H1 (cell line): ENCODE measurements around the gene EHD2. TPM values are rescaled to one million over a fixed set of nuclear protein-coding genes. Genes with fewer than 3 reads are reported as not detected.

Experiments used
- KDM5A ChIP-seq: fragments of 200-600 bp; IDR thresholded peaks from 2 replicates; pipeline ENCODE4 v1.7.1; 2012; ENCODE audit warnings: mild to moderate bottlenecking, low read length, inconsistent platforms, mixed read lengths
- YY1 ChIP-seq: IDR thresholded peaks from 2 replicates; pipeline ENCODE4 v1.6.1; 2011; ENCODE audit warnings: low read depth, mild to moderate bottlenecking, low read length
- polyA plus RNA-seq, 7 experiments: library from polyadenylated mRNA; depleted of rRNA in 3 of 7; stranded (reverse) in 5 of 7; unstranded in 2 of 7; fragments of >200 nt in 5 of 7; fragments of 200-250 nt in 2 of 7; gene quantifications; 1 replicate in 5 of 7; 2 replicates in 1 of 7; 4 replicates in 1 of 7; pipeline versions ENCODE4 v1.2.1 to v1.2.3, GENCODE V29; 2011 to 2013; ENCODE audit warnings: missing spikeins in 2 of 7, mixed read lengths in 2 of 7
- total RNA-seq: library from RNA; stranded (reverse); fragmentation: NEBNext Ultra II Directional; extraction: Animal tissue kit (Norgen Biotek cat#: 25700); gene quantifications from 2 replicates; pipeline ENCODE4 v1.2.1, GENCODE V29; 2021
- TF ChIP-seq, protein P1 (sequence below): IDR thresholded peaks from 2 replicates; pipeline ENCODE4 v1.6.1; 2011; ENCODE audit warnings: low read length, improper control_type of control experiment

Gene EHD2
- total and polyA plus RNA-seq, 2 of the 8 experiments (the other 6 are each of a cell fraction or from before 2014, with no cell fraction given), result 4.5 to 14.3 TPM

GRCh38 chr19:47756627-47756929 lies 43.4 kb downstream of the EHD2 start (continued):
- TF ChIP-seq KDM5A (no peak), YY1 (no peak)
- TF ChIP-seq, protein P1, sequence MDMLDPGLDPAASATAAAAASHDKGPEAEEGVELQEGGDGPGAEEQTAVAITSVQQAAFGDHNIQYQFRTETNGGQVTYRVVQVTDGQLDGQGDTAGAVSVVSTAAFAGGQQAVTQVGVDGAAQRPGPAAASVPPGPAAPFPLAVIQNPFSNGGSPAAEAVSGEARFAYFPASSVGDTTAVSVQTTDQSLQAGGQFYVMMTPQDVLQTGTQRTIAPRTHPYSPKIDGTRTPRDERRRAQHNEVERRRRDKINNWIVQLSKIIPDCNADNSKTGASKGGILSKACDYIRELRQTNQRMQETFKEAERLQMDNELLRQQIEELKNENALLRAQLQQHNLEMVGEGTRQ, result no peak
